GM06990 (cell line): ENCODE data around the gene MOB2.

ENCODE experiments used
- DNase-seq: peaks from one replicate; pipeline ENCODE4 v3.0.0-alpha.2; 2011; ENCODE audit not compliant: insufficient read length; ENCODE audit errors: extremely low read depth
- H3K27me3 ChIP-seq: replicated peaks from 2 replicates; pipeline ENCODE4 v1.6.0; 2011; ENCODE audit warnings: low read length; ENCODE audit not compliant: control insufficient read depth, insufficient read depth
- H3K36me3 ChIP-seq: 2 replicates; pipeline ENCODE4 v1.5.1; 2011; ENCODE audit warnings: low read length; ENCODE audit not compliant: control insufficient read depth, insufficient read depth
- H3K4me3 ChIP-seq: replicated peaks from 2 replicates; pipeline ENCODE4 v1.5.1; 2011; ENCODE audit warnings: low read depth, mild to moderate bottlenecking, control low read depth, low read length
- CTCF ChIP-seq: IDR thresholded peaks from 2 replicates; pipeline ENCODE4 v1.5.1; 2011; ENCODE audit warnings: low read length, control low read depth, mild to moderate bottlenecking, inconsistent platforms; ENCODE audit not compliant: insufficient read depth, poor library complexity, severe bottlenecking

The MOB2 gene

GRCh38 chr11:1422981-1423380 lies 63.6 kb downstream of the MOB2 start:
- TF ChIP-seq CTCF = no peak
- no peak for DNase-seq
- Histone ChIP-seq H3K4me3 (no peak overlapping the region), H3K36me3 (no peaks in the 10 kb centered on the region), H3K27me3 (no peaks in the 10 kb centered on the region)

GRCh38 chr11:1422481-1422880 lies 64.1 kb downstream of the MOB2 start:
- Histone ChIP-seq H3K27me3 (no peaks in the 10 kb centered on the region), H3K36me3 (no peaks in the 10 kb centered on the region), H3K4me3 (no peak overlapping the region)
- no peak for TF ChIP-seq CTCF
- no peak for DNase-seq

GRCh38 chr11:1421291-1421690 lies 65.3 kb downstream of the MOB2 start:
- TF ChIP-seq CTCF = no peak

GRCh38 chr11:1419811-1420210 lies 66.8 kb downstream of the MOB2 start:
- TF ChIP-seq CTCF = no peak
- H3K36me3 ChIP-seq = no peaks in the 10 kb centered on the region
- no peaks in the 10 kb centered on the region for H3K27me3 ChIP-seq
- no peak overlapping the region for H3K4me3 ChIP-seq
- DNase-seq = no peak

More at GRCh38 chr11:1421291-1421690, 65.3 kb downstream of the MOB2 start:
- H3K36me3 ChIP-seq = no peaks in the 10 kb centered on the region
- DNase-seq = no peak
- H3K4me3 ChIP-seq = no peak overlapping the region
- H3K27me3 ChIP-seq = no peaks in the 10 kb centered on the region
